ENCODE data around the gene GAB2.
"Not testable (repeated sequence)": the region's sequence is repeated elsewhere in the genome, so short reads cannot be mapped to it uniquely, and the experiment has no call there.

The GAB2 gene

GRCh38 chr11:78272625-78273269 lies 144.9 kb downstream of the GAB2 start:
- DNase-seq, result not testable (repeated sequence)

GRCh38 chr11:78271801-78272200 lies 145.8 kb downstream of the GAB2 start:
- not testable (repeated sequence) for DNase-seq

- DNase-seq, result no peak
These were observed 146.6 kb downstream of the GAB2 start for GRCh38 chr11:78270971-78271370.

GRCh38 chr11:78269806-78270205 lies 147.8 kb downstream of the GAB2 start:
- DNase-seq, result no peak

GRCh38 chr11:78268591-78269410 lies 148.8 kb downstream of the GAB2 start:
- DNase-seq, result no peak

GRCh38 chr11:78266451-78266850 lies 151.2 kb downstream of the GAB2 start:
- DNase-seq, result no peak

- DNase-seq, result no peak
These were observed 152.3 kb downstream of the GAB2 start for GRCh38 chr11:78265326-78265725.

GRCh38 chr11:78262691-78263090 lies 154.9 kb downstream of the GAB2 start:
- no peak for DNase-seq

- DNase-seq, result no peak
These were observed 155.4 kb downstream of the GAB2 start for GRCh38 chr11:78262238-78262637.

- no peak for DNase-seq
These were observed 155.8 kb downstream of the GAB2 start for GRCh38 chr11:78261828-78262227.

- no peak for DNase-seq
These were observed 156.3 kb downstream of the GAB2 start for GRCh38 chr11:78261367-78261766.

- no peak for DNase-seq
These were observed 157.7 kb downstream of the GAB2 start for GRCh38 chr11:78259777-78260487.

- no peak for DNase-seq
These were observed 160.0 kb downstream of the GAB2 start for GRCh38 chr11:78257654-78258053.

- DNase-seq, result no peak
These were observed 160.7 kb downstream of the GAB2 start for GRCh38 chr11:78256962-78257361.

GRCh38 chr11:78255919-78256318 lies 161.7 kb downstream of the GAB2 start:
- no peak for DNase-seq

GRCh38 chr11:78254268-78254667 lies 163.4 kb downstream of the GAB2 start:
- DNase-seq, result no peak

GRCh38 chr11:78253797-78254196 lies 163.8 kb downstream of the GAB2 start:
- DNase-seq, result no peak

- no peak for DNase-seq
These were observed 166.4 kb downstream of the GAB2 start for GRCh38 chr11:78251083-78251775.

GRCh38 chr11:78250099-78250498 lies 167.5 kb downstream of the GAB2 start:
- DNase-seq, result no peak

- no peak for DNase-seq
These were observed 168.7 kb downstream of the GAB2 start for GRCh38 chr11:78248903-78249302.

GRCh38 chr11:78248191-78248590 lies 169.4 kb downstream of the GAB2 start:
- DNase-seq, result no peak

GRCh38 chr11:78244546-78245255 lies 172.9 kb downstream of the GAB2 start:
- no peak for DNase-seq

GRCh38 chr11:78244080-78244479 lies 173.5 kb downstream of the GAB2 start:
- no peak for DNase-seq
